Type B pancreatic cell (in vitro differentiated cells): ENCODE measurements around the gene RC3H2. TPM values are rescaled to one million over a fixed set of nuclear protein-coding genes. Genes with fewer than 3 reads are reported as not detected.
"Not testable (repeated sequence)": the region's sequence is repeated elsewhere in the genome, so short reads cannot be mapped to it uniquely, and the experiment has no call there.

ENCODE experiments used
- DNase-seq: peaks from one replicate; pipeline ENCODE4 v3.0.0; 2021; ENCODE audit warnings: mixed read lengths; ENCODE audit not compliant: unreplicated experiment; ENCODE audit errors: extremely low spot score
- H3K27ac Mint-ChIP-seq: 2 replicates; pipeline ENCODE4 v1.8.0; 2021; ENCODE audit warnings: mild to moderate bottlenecking, mixed read lengths
- H3K27me3 Mint-ChIP-seq: 2 replicates; pipeline ENCODE4 v1.8.0; 2021; ENCODE audit warnings: mixed read lengths
- H3K36me3 Mint-ChIP-seq: 2 replicates; pipeline ENCODE4 v1.8.0; 2021; ENCODE audit warnings: mixed read lengths
- H3K4me1 Mint-ChIP-seq: one replicate; pipeline ENCODE4 v1.8.0; 2021; ENCODE audit warnings: mixed read lengths; ENCODE audit not compliant: unreplicated experiment
- H3K4me3 Mint-ChIP-seq: 2 replicates; pipeline ENCODE4 v1.8.0; 2021; ENCODE audit warnings: mild to moderate bottlenecking, mixed read lengths
- H3K9me3 Mint-ChIP-seq: 2 replicates; pipeline ENCODE4 v1.8.0; 2021; ENCODE audit warnings: mixed read lengths
- CTCF ChIP-seq: fragments of 200-600 bp; sonication (generic); conservative IDR thresholded peaks from 2 replicates; pipeline ENCODE4 v1.5.0; 2021; ENCODE audit warnings: antibody characterized with exemption, mild to moderate bottlenecking
- total RNA-seq: library from RNA; stranded (reverse); gene quantifications from 2 replicates; pipeline ENCODE4 v1.2.1, GENCODE V29; 2021; ENCODE audit warnings: low replicate concordance

The RC3H2 gene
- total RNA-seq, 1 donor from 2014 or later, result 57.7 TPM

GRCh38 chr9:122897969-122898368, 7.2 kb downstream of the RC3H2 start:
- Mint-ChIP-seq H3K4me3 (no peak overlapping the region), H3K36me3 (no peaks in the 10 kb centered on the region), H3K4me1 (peaks cover 5% of the 10 kb centered on the region), H3K9me3 (no peaks in the 10 kb centered on the region), H3K27me3 (no peaks in the 10 kb centered on the region), H3K27ac (no peak overlapping the region)
- no peak for DNase-seq
- no peak for TF ChIP-seq CTCF

DNA sequence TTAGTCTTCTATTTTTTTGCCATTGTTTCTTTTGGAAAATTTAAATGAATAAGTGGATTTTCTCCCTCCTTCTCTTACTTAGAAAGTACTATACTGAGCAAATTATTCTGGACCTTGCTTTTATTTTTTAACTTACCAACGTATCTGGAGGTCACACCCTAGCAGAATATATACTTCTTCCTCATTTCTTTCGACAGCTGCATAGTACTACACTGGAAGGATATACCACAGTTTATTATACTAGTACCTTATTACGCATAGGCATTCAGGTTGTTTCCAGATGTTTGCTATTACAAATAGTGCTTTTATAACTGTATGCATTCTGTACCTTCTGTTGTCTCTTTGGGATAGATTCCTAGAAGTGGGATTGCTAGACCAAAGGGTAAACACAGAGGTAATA, 16.7 kb downstream of the RC3H2 start:
- TF ChIP-seq CTCF, result no peak
- no peak overlapping the region for H3K27ac Mint-ChIP-seq
- H3K4me1 Mint-ChIP-seq, result no peaks in the 10 kb centered on the region
- no peak overlapping the region for H3K4me3 Mint-ChIP-seq
- H3K9me3 Mint-ChIP-seq, result no peaks in the 10 kb centered on the region
- no peaks in the 10 kb centered on the region for H3K27me3 Mint-ChIP-seq
- peaks cover 5% of the 10 kb centered on the region for H3K36me3 Mint-ChIP-seq
- no peak for DNase-seq

DNA sequence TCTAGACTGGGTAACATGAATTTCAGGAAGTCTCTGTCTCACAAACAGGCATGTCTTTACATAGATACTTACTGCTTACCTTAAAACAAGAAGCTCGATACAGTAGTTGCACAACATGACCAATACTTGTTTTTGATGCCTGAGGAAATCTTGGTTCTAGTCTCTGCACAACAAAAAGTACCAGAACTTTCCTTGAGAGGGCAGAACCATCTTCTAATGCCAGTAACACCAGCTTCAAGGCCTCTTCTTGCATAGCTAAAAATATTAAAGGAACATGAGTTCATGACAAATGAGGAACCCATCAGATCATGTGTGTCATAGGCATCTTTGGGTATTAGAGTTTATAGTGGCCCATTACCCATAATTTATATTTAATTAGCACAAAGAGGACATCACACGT, 22.0 kb downstream of the RC3H2 start:
- Mint-ChIP-seq H3K27ac (no peak overlapping the region), H3K36me3 (peaks cover 16% of the 10 kb centered on the region), H3K4me1 (no peaks in the 10 kb centered on the region), H3K27me3 (no peaks in the 10 kb centered on the region), H3K4me3 (no peak overlapping the region), H3K9me3 (no peaks in the 10 kb centered on the region)
- no peak for TF ChIP-seq CTCF
- no peak for DNase-seq

- no peak for TF ChIP-seq CTCF
- Mint-ChIP-seq H3K27ac (no peak overlapping the region), H3K36me3 (peaks cover 33% of the 10 kb centered on the region), H3K4me3 (no peak overlapping the region), H3K4me1 (no peaks in the 10 kb centered on the region), H3K9me3 (no peaks in the 10 kb centered on the region), H3K27me3 (no peaks in the 10 kb centered on the region)
- DNase-seq, result no peak
Measured at GRCh38 chr9:122879443-122879842, 25.7 kb downstream of the RC3H2 start.

DNA sequence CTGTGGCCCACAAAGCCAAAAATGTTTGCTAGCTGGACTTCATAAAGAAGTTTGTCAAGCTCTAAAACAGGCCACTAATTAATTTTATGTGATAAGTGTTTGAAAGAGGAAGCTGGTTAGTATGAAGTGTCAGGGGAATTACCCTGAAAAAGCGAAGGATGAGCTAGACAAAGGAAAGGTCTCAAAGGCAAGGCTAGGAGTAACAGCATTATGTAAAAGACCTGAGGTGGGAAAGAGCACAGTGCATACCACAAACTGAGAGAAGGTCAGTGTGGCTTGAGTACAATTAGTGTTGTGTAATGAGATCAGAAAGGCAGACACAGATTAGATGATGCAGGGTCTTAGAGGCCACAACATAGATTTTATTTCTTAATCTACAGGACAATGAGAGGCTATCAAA, 29.6 kb downstream of the RC3H2 start:
- peaks cover 47% of the 10 kb centered on the region for H3K36me3 Mint-ChIP-seq
- H3K9me3 Mint-ChIP-seq, result no peaks in the 10 kb centered on the region
- no peak overlapping the region for H3K4me3 Mint-ChIP-seq
- no peak for TF ChIP-seq CTCF
- no peaks in the 10 kb centered on the region for H3K4me1 Mint-ChIP-seq
- DNase-seq, result no peak
- H3K27ac Mint-ChIP-seq, result no peak overlapping the region
- no peaks in the 10 kb centered on the region for H3K27me3 Mint-ChIP-seq

DNA sequence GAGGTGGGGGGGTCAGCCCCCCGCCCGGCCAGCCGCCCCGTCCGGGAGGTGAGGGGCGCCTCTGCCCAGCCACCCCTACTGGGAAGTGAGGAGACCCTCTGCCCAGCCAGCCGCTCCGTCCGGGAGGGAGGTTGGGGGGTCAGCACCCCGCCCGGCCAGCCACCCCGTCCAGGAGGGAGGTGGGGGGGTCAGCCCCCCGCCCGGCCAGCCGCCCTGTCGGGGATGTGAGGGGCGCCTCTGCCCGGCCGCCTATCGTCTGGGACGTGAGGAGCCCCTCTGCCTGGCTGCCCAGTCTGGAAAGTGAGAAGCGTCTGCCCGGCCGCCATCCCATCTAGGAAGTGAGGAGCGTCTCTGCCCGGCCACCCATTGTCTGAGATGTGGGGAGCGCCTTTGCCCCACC, 37.9 kb downstream of the RC3H2 start:
- not testable (repeated sequence) for H3K9me3 Mint-ChIP-seq, H3K4me1 Mint-ChIP-seq, H3K27me3 Mint-ChIP-seq, H3K4me3 Mint-ChIP-seq, DNase-seq, H3K27ac Mint-ChIP-seq
- peaks cover 38% of the 10 kb centered on the region for H3K36me3 Mint-ChIP-seq
